Testis (tissue), 2 donors: ENCODE data around the gene RESF1.

ENCODE experiments used
- POLR2A ChIP-seq: fragments of 450-650 bp; IDR thresholded peaks from one replicate; pipeline ENCODE4 v1.6.1; 2017; ENCODE audit warnings: antibody characterized with exemption, mild to moderate bottlenecking, moderate library complexity
- TF ChIP-seq, protein P1 (sequence below), 3 experiments: fragments of 450-650 bp in 2 of 3; fragments of 200-600 bp in 1 of 3; sonication (generic) in 1 of 3; IDR thresholded peaks; one replicate each; pipeline ENCODE4 v1.5.1; 2016 to 2019; ENCODE audit warnings: antibody characterized with exemption in 3 of 3, mild to moderate bottlenecking in 2 of 3, moderate library complexity in 1 of 3

- TF ChIP-seq, protein P1, sequence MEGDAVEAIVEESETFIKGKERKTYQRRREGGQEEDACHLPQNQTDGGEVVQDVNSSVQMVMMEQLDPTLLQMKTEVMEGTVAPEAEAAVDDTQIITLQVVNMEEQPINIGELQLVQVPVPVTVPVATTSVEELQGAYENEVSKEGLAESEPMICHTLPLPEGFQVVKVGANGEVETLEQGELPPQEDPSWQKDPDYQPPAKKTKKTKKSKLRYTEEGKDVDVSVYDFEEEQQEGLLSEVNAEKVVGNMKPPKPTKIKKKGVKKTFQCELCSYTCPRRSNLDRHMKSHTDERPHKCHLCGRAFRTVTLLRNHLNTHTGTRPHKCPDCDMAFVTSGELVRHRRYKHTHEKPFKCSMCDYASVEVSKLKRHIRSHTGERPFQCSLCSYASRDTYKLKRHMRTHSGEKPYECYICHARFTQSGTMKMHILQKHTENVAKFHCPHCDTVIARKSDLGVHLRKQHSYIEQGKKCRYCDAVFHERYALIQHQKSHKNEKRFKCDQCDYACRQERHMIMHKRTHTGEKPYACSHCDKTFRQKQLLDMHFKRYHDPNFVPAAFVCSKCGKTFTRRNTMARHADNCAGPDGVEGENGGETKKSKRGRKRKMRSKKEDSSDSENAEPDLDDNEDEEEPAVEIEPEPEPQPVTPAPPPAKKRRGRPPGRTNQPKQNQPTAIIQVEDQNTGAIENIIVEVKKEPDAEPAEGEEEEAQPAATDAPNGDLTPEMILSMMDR (IDR thresholded peaks at IDR 0.05), result no peak
- TF ChIP-seq POLR2A, result no peak
These were observed 44.4 kb downstream of the RESF1 start for GRCh38 chr12:32003654-32004053.
